Lower leg skin (tissue), 4 donors: ENCODE measurements around the gene CHRNA9. TPM values are rescaled to one million over a fixed set of nuclear protein-coding genes. Genes with fewer than 3 reads are reported as not detected.

ENCODE experiments used
- DNase-seq, 2 donors: peaks; one replicate each; pipeline ENCODE4 v3.0.0-alpha.2; 2019; ENCODE audit warnings: low spot score in 2 of 2
- H3K4me3 ChIP-seq: fragments of 200-600 bp; sonication (generic); 2 replicates; pipeline ENCODE4 v1.5.1; 2017; ENCODE audit warnings: mild to moderate bottlenecking, low read depth; ENCODE audit not compliant: poor library complexity, severe bottlenecking
- POLR2A ChIP-seq, 2 donors: fragments of 450-650 bp; IDR thresholded peaks; one replicate each; pipeline ENCODE4 v1.6.1; 2016 to 2017; ENCODE audit warnings: antibody characterized with exemption in 2 of 2, mild to moderate bottlenecking in 1 of 2, moderate library complexity in 1 of 2
- WGBS, 2 donors: methylation state at CpG; one replicate each; pipeline ENCODE4 v1.1.5; 2018; 5-methylcytosine and 5-hydroxymethylcytosine counted together
- intact Hi-C: fragments of 100-400 bp; cut with DNase I; formaldehyde crosslinking; loops from one replicate; pipeline ENCODE4 v1.15.0; 2023; ENCODE audit warnings: low total_unique reads
- total RNA-seq, 4 donors: library from RNA; depleted of rRNA; stranded (reverse); fragments of >200 nt; gene quantifications; one replicate each; pipeline ENCODE4 v1.1.0, GENCODE V29; 2016
- TF ChIP-seq, protein P1 (sequence below), 3 donors: fragments of 450-650 bp; IDR thresholded peaks; one replicate each; pipeline ENCODE4 v1.5.1; 2016; ENCODE audit warnings: antibody characterized with exemption in 3 of 3, mild to moderate bottlenecking in 3 of 3, moderate library complexity in 2 of 3

Gene CHRNA9
- total RNA-seq, 4 donors from 2014 or later, result 0.27 to 1.9 (median 1.3) TPM

DNA sequence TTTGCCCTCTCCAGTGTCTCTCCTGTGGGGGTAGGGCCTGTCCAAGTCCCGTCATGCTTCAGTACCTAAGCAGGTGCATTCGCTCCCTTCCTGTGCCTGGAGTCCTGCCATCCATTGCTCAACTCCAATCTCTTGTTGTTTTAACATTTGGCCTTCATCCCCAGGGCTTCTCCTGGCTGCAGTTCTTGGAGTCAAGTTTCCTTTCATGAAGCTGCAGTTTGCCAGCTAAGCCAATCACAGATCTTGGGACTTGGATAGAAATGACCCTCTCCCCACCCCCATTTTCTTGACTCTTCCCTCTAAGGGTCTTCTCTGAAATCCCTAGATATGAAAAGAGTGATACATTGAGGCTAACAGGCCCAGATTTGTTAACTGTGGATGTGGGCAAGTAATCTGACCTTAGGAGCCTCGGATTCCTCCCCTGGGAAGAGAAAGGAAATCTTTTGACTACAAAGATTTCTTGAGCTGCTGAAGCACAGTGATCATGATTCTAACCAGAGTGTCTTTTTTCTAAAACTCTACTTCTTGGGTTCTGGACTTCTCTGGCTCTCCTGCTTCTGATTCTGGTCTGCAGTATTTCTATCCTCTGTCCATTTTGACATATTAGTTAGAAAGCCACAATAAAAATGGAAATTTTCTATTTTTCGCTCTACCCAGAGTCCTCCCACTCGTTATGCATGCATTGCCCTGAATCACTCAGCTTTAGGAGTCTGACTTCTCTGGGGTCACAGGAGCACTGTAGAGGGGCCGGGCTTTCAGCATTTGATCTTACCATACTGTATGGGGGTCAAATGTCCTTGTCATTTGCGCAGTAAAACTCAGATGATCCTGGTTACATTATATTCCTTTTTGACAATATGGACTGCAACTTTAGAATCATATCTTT, 61.0 kb downstream of the CHRNA9 start:
- 52 to 57% methylated on average over 7 of the region's 7 CpGs for WGBS, 2 donors
- DNase-seq, result peak in 1 of 2 donors; percentile 67

GRCh38 chr4:40399578-40399977, 64.4 kb downstream of the CHRNA9 start:
- intact Hi-C loops, result no loop called here
- no peak for TF ChIP-seq POLR2A (IDR thresholded peaks at IDR 0.05)
- TF ChIP-seq, protein P1, sequence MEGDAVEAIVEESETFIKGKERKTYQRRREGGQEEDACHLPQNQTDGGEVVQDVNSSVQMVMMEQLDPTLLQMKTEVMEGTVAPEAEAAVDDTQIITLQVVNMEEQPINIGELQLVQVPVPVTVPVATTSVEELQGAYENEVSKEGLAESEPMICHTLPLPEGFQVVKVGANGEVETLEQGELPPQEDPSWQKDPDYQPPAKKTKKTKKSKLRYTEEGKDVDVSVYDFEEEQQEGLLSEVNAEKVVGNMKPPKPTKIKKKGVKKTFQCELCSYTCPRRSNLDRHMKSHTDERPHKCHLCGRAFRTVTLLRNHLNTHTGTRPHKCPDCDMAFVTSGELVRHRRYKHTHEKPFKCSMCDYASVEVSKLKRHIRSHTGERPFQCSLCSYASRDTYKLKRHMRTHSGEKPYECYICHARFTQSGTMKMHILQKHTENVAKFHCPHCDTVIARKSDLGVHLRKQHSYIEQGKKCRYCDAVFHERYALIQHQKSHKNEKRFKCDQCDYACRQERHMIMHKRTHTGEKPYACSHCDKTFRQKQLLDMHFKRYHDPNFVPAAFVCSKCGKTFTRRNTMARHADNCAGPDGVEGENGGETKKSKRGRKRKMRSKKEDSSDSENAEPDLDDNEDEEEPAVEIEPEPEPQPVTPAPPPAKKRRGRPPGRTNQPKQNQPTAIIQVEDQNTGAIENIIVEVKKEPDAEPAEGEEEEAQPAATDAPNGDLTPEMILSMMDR (IDR thresholded peaks at IDR 0.05), result no peak
- H3K4me3 ChIP-seq, result no peak overlapping the region
- DNase-seq, result no peak
- WGBS, 2 donors, result 75 to 83% methylated on average over 3 of the region's 3 CpGs

More for the DNA sequence above, 61.0 kb downstream of the CHRNA9 start:
- intact Hi-C loops, result no loop called here
- H3K4me3 ChIP-seq, result no peak overlapping the region
- TF ChIP-seq POLR2A (IDR thresholded peaks at IDR 0.05), result no peak
- TF ChIP-seq, protein P1 (IDR thresholded peaks at IDR 0.05), result no peak

GRCh38 chr4:40401096-40401495, 66.0 kb downstream of the CHRNA9 start:
- intact Hi-C loops, result no loop called here
- WGBS, 2 donors, result 90 to 92% methylated on average over 6 of the region's 6 CpGs
- no peak for DNase-seq
- TF ChIP-seq, protein P1 (IDR thresholded peaks at IDR 0.05), result no peak
- TF ChIP-seq POLR2A (IDR thresholded peaks at IDR 0.05), result no peak
- no peak overlapping the region for H3K4me3 ChIP-seq

- intact Hi-C loops, result no loop called here
- no peak for DNase-seq
- no peak overlapping the region for H3K4me3 ChIP-seq
- no peak for TF ChIP-seq POLR2A (IDR thresholded peaks at IDR 0.05)
- TF ChIP-seq, protein P1 (IDR thresholded peaks at IDR 0.05), result no peak
- 61 to 71% methylated on average over 8 of the region's 8 CpGs for WGBS, 2 donors
Observed at GRCh38 chr4:40401631-40402030, 66.5 kb downstream of the CHRNA9 start.

DNA sequence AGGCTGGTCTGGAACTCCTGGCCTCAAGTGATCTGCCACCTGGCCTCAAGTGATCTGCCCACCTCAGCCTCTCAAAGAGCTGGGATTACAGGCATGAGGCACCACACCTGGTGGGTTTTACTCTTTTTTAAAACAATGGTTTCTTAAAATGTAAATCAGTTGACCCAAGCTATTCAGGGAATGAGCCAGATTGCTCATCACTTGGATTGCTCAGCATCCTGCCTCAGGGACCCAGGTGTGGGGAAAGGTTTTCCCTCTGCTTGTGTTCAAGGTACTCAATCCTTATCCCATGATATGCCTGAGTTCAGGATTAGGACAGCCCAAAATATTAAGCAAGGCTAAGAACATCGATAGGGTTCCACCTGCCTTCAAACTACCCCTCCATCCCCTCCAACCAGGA, 67.4 kb downstream of the CHRNA9 start:
- intact Hi-C loops, result no loop called here
- H3K4me3 ChIP-seq, result no peak overlapping the region
- TF ChIP-seq, protein P1 (IDR thresholded peaks at IDR 0.05), result no peak
- DNase-seq, result no peak
- WGBS, 2 donors, result 73 to 90% methylated on average over 1 of the region's 1 CpG
